Measurements from ENCODE around the gene SYNPR.

DNA sequence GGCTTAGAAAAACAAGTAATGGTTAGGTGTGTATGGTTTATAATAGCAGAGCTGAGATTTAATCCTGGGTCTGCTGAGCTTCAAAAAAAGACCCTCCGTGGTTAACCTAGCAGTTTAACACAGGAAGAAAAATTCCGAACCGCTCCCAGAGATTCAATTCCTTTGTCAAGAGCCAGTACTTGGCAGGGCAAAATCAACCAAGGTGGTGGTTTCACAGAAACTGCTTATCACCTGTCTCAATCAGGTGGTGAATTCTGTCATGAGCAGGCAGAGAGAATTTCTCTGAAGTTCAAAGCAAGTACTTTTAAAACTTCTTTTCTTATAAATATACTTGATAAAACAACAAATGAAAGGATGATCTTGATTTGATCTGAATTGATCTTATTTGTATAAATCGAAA is 17.2 kb downstream of the SYNPR start:
- TF ChIP-seq, protein P1, sequence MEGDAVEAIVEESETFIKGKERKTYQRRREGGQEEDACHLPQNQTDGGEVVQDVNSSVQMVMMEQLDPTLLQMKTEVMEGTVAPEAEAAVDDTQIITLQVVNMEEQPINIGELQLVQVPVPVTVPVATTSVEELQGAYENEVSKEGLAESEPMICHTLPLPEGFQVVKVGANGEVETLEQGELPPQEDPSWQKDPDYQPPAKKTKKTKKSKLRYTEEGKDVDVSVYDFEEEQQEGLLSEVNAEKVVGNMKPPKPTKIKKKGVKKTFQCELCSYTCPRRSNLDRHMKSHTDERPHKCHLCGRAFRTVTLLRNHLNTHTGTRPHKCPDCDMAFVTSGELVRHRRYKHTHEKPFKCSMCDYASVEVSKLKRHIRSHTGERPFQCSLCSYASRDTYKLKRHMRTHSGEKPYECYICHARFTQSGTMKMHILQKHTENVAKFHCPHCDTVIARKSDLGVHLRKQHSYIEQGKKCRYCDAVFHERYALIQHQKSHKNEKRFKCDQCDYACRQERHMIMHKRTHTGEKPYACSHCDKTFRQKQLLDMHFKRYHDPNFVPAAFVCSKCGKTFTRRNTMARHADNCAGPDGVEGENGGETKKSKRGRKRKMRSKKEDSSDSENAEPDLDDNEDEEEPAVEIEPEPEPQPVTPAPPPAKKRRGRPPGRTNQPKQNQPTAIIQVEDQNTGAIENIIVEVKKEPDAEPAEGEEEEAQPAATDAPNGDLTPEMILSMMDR (IDR thresholded peaks at IDR 0.05), result no peak
- no peak for TF ChIP-seq POLR2A (IDR thresholded peaks at IDR 0.05)
